ENCODE measurements around the gene SCN1B.

Gene SCN1B

DNA sequence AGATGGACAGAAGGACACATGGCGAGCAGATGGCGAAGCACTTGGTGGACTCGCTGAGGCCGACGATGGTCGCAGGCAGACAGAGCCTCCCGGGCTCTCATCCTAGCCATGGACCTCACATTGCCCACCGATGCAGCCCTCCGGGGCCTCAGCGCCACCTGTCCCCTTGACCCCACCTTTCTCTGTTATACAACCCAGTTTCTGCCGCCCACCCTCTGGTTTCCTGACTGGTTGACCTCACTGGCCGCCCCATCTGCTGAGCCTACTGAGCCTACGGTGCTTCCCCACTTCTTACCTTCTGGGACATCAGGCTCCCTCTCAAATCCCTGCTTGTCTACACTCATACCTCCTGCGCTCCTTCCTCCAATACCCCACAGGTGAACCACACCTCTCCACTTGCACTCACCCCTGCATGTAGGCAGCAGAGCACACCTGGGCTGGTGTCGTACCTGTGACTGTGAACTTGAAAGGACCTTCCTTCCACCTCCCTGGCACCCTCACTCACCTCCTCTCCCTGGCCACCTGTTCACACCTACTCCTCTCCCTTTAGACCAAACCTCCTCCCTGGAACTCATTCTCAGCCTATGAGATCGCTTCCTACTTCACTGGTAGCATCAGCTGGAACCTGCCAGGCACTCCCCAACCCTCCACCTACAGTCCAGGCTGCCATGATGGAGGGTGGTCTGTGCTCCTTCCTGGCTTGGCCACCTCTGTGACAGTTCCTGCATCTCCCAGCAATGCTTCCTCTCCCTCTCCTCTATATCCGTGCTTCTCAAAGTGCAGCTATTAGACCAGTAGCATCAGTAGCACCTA, 47.3 kb downstream of the SCN1B start:
- ChIA-PET CTCF (interaction anchor here (0.6 to 6.5 kb wide), 3 partner anchors 10 to 146 kb away, joined by 3 to 54 read pairs (median 3); partner anchors contain the start of gene LGI4), POLR2A (interaction anchor here (0.6 kb wide), 1 partner anchor 652 kb away, joined by 3 read pairs; no protein-coding TSS in a partner anchor)
- Histone ChIP-seq H3K27ac (ENCODE audit: extremely low read depth, low read depth, low read length) (no peak overlapping the region), H3K4me1 (ENCODE audit: control insufficient read depth, insufficient read depth, low read length) (no peaks in the 10 kb centered on the region), H3K9me3 (ENCODE audit: control insufficient read depth, insufficient read depth, low read depth, low read length) (no peaks in the 10 kb centered on the region; the same call in 1 of the 2 replicates), H3K4me3 (ENCODE audit: low read depth, low read length) (no peak overlapping the region), H3K36me3 (ENCODE audit: control insufficient read depth in 2 of 2, insufficient read depth in 1 of 2, low read length in 2 of 2) (no peaks in the 10 kb centered on the region)
- TF ChIP-seq ZBTB48 (tag by site-specific recombination; IDR thresholded peaks at IDR 0.05), result no peak
- TF ChIP-seq EGR2 (tag by site-specific recombination; IDR thresholded peaks at IDR 0.05; ENCODE audit: low read depth), result peak; percentile 33; the same call in 1 of the 2 replicates
- TF ChIP-seq ZNF677 (tag by site-specific recombination; IDR thresholded peaks at IDR 0.05), result no peak
- TF ChIP-seq, protein P1, sequence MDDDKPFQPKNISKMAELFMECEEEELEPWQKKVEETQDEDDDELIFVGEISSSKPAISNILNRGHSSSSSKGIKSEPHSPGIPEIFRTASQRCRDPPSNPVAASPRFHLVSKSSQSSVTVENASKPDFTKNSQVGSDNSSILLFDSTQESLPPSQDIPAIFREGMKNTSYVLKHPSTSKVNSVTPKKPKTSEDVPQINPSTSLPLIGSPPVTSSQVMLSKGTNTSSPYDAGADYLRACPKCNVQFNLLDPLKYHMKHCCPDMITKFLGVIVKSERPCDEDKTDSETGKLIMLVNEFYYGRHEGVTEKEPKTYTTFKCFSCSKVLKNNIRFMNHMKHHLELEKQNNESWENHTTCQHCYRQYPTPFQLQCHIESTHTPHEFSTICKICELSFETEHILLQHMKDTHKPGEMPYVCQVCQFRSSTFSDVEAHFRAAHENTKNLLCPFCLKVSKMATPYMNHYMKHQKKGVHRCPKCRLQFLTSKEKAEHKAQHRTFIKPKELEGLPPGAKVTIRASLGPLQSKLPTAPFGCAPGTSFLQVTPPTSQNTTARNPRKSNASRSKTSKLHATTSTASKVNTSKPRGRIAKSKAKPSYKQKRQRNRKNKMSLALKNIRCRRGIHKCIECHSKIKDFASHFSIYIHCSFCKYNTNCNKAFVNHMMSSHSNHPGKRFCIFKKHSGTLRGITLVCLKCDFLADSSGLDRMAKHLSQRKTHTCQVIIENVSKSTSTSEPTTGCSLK (tag by site-specific recombination; IDR thresholded peaks at IDR 0.05), result 0 out of 2 replicates have a peak, but pooled peaks have one; percentile 45
- peak; percentile 89 for TF ChIP-seq SCRT2 (tag by site-specific recombination; IDR thresholded peaks at IDR 0.05)
- no peak for TF ChIP-seq ZNF555 (tag by site-specific recombination; conservative IDR thresholded peaks at IDR 0.05)
- TF ChIP-seq, protein P2, sequence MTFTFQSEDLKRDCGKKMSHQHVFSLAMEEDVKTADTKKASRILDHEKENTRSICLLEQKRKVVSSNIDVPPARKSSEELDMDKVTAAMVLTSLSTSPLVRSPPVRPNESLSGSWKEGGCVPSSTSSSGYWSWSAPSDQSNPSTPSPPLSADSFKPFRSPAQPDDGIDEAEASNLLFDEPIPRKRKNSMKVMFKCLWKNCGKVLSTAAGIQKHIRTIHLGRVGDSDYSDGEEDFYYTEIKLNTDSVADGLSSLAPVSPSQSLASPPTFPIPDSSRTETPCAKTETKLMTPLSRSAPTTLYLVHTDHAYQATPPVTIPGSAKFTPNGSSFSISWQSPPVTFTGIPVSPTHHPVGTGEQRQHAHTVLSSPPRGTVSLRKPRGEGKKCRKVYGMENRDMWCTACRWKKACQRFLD (tag by site-specific recombination; IDR thresholded peaks at IDR 0.05), result peak; percentile 18; the same call in 1 of the 2 replicates
- peak; percentile 70; the same call in 1 of the 2 replicates for TF ChIP-seq SCRT1 (tag by site-specific recombination; IDR thresholded peaks at IDR 0.05; ENCODE audit: borderline replicate concordance)
- TF ChIP-seq ZNF350 (tag by site-specific recombination; IDR thresholded peaks at IDR 0.05), result no peak
- TF ChIP-seq ZNF202 (tag by site-specific recombination; IDR thresholded peaks at IDR 0.05; ENCODE audit: borderline replicate concordance), result no peak
- TF ChIP-seq ZNF48 (tag by site-specific recombination; IDR thresholded peaks at IDR 0.05), result no peak
- no peak for TF ChIP-seq RBAK (tag by site-specific recombination; IDR thresholded peaks at IDR 0.05)

DNA sequence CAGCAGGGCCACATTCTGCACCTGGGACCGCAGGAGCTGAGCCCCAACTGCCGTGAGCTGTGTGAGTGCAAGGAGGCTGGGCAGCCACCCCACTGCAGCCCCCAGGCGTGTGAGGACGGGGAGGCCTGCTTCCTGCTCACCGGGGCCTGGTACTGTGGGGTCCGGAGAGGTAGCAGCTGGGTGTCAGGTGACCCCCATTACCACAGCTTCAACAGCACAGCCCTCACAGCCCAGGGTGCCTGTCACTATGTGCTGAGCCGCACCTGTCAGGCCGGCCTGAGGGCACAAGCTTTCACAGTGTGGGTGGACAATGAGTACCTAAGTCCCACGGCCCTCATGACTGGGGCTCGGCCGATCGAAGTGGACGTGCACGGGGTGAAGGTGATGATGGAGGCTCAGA, 49.6 kb downstream of the SCN1B start:
- Histone ChIP-seq H3K9me3 (ENCODE audit: control insufficient read depth, insufficient read depth, low read depth, low read length) (no peaks in the 10 kb centered on the region; the same call in 1 of the 2 replicates), H3K4me3 (ENCODE audit: low read depth, low read length) (no peak overlapping the region), H3K4me1 (ENCODE audit: control insufficient read depth, insufficient read depth, low read length) (no peaks in the 10 kb centered on the region), H3K36me3 (ENCODE audit: control insufficient read depth in 2 of 2, insufficient read depth in 1 of 2, low read length in 2 of 2) (no peaks in the 10 kb centered on the region), H3K27ac (ENCODE audit: extremely low read depth, low read depth, low read length) (no peak overlapping the region)
- ChIA-PET CTCF (interaction anchor here (2.2 to 6.5 kb wide), 4 partner anchors 10 to 35 kb away, joined by 13 to 54 read pairs (median 17); no protein-coding TSS in a partner anchor), POLR2A (no interaction called here)
- TF ChIP-seq SP3 (tag by site-specific recombination; IDR thresholded peaks at IDR 0.05) (no peak), KLF16 (tag by site-specific recombination; IDR thresholded peaks at IDR 0.05) (no peak), TCF7L2 (IDR thresholded peaks at IDR 0.05; ENCODE audit: borderline replicate concordance, low read depth, low read length) (no peak), MEIS1 (CRISPR knock-in tag; IDR thresholded peaks at IDR 0.05; ENCODE audit: borderline replicate concordance) (no peak), ZBTB48 (tag by site-specific recombination; IDR thresholded peaks at IDR 0.05) (no peak), ZFHX2 (tag by site-specific recombination; conservative IDR thresholded peaks at IDR 0.05) (0 out of 2 replicates have a peak, but pooled peaks have one; percentile 8), ZNF626 (tag by site-specific recombination; IDR thresholded peaks at IDR 0.05) (no peak), ZNF549 (tag by site-specific recombination; IDR thresholded peaks at IDR 0.05) (no peak)
- TF ChIP-seq, protein P3, sequence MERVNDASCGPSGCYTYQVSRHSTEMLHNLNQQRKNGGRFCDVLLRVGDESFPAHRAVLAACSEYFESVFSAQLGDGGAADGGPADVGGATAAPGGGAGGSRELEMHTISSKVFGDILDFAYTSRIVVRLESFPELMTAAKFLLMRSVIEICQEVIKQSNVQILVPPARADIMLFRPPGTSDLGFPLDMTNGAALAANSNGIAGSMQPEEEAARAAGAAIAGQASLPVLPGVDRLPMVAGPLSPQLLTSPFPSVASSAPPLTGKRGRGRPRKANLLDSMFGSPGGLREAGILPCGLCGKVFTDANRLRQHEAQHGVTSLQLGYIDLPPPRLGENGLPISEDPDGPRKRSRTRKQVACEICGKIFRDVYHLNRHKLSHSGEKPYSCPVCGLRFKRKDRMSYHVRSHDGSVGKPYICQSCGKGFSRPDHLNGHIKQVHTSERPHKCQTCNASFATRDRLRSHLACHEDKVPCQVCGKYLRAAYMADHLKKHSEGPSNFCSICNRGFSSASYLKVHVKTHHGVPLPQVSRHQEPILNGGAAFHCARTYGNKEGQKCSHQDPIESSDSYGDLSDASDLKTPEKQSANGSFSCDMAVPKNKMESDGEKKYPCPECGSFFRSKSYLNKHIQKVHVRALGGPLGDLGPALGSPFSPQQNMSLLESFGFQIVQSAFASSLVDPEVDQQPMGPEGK (tag by site-specific recombination; IDR thresholded peaks at IDR 0.05), result no peak

Measured in HEK293 (cell line).